Naive thymus-derived CD4-positive, alpha-beta T cell (primary cell): ENCODE results near the gene ALDH3B1. TPM values are rescaled to one million over a fixed set of nuclear protein-coding genes. Genes with fewer than 3 reads are reported as not detected.
A peak's percentile ranks its signal among the peaks of the same experiment; 100 is the strongest.

Experiments
- ATAC-seq: fragments of 150-1000 bp; cut with Tn5 transposase; 2 replicates; pipeline ENCODE4 v1.10.0; 2021; ENCODE audit warnings: mild to moderate bottlenecking, moderate library complexity
- CTCF ChIA-PET: fragments of 350-600 bp; sonication (Branson Sonifier 250); formaldehyde crosslinking; loops from one replicate; lab custom pipeline; 2021; ENCODE audit warnings: antibody characterized with exemption; lab: Charles Lee
- POLR2A ChIA-PET: fragments of 350-600 bp; sonication (Branson Sonifier 250); formaldehyde crosslinking; loops from one replicate; lab custom pipeline; 2021; ENCODE audit warnings: antibody characterized with exemption, inconsistent platforms; lab: Charles Lee
- DNase-seq, 9 donors: peaks; one replicate each; pipeline versions ENCODE4 v3.0.0 to v3.0.0-alpha.2; 2020 to 2022; ENCODE audit warnings: mixed read lengths in 1 of 9
- H3K27ac ChIP-seq: one replicate; pipeline ENCODE4 v1.7.0; 2013; ENCODE audit warnings: mild to moderate bottlenecking, low read depth, low read length, moderate library complexity
- H3K27me3 ChIP-seq, 2 donors: one replicate each; pipeline ENCODE4 v1.7.0; 2013; ENCODE audit warnings: low read length in 2 of 2, mild to moderate bottlenecking in 2 of 2, moderate library complexity in 2 of 2; ENCODE audit not compliant: control insufficient read depth in 2 of 2, insufficient read depth in 2 of 2
- H3K36me3 ChIP-seq, 3 experiments: 1 replicate in 2 of 3; 2 replicates in 1 of 3; pipeline ENCODE4 v1.7.0; 2013; ENCODE audit warnings: low read length in 3 of 3, mild to moderate bottlenecking in 3 of 3, moderate library complexity in 1 of 3; ENCODE audit not compliant: insufficient read depth in 3 of 3, control insufficient read depth in 2 of 3
- H3K4me1 ChIP-seq, 2 donors: one replicate each; pipeline ENCODE4 v1.7.0; 2013; ENCODE audit warnings: low read length in 2 of 2, mild to moderate bottlenecking in 2 of 2, moderate library complexity in 1 of 2; ENCODE audit not compliant: control insufficient read depth in 2 of 2, insufficient read depth in 2 of 2
- H3K4me3 ChIP-seq: 2 replicates; pipeline ENCODE4 v1.7.0; 2013; ENCODE audit warnings: mild to moderate bottlenecking, low read length
- H3K9me3 ChIP-seq, 3 experiments: 1 replicate in 2 of 3; 2 replicates in 1 of 3; pipeline ENCODE4 v1.7.0; 2013; ENCODE audit warnings: low read length in 3 of 3; ENCODE audit not compliant: control insufficient read depth in 2 of 3
- H3K27ac Mint-ChIP-seq, 9 donors: one replicate each; pipeline ENCODE4 v1.8.0; 2020 to 2022; ENCODE audit warnings: mixed read lengths in 9 of 9, mild to moderate bottlenecking in 8 of 9, moderate library complexity in 5 of 9, inconsistent platforms in 2 of 9
- H3K27me3 Mint-ChIP-seq, 5 donors: one replicate each; pipeline ENCODE4 v1.8.0; 2021 to 2022; ENCODE audit warnings: mixed read lengths in 5 of 5, mild to moderate bottlenecking in 1 of 5
- H3K36me3 Mint-ChIP-seq, 5 donors: one replicate each; pipeline ENCODE4 v1.8.0; 2020 to 2022; ENCODE audit warnings: mixed read lengths in 5 of 5, mild to moderate bottlenecking in 3 of 5, inconsistent platforms in 1 of 5
- H3K4me1 Mint-ChIP-seq, 7 donors: one replicate each; pipeline ENCODE4 v1.8.0; 2020 to 2022; ENCODE audit warnings: mixed read lengths in 7 of 7, mild to moderate bottlenecking in 3 of 7, inconsistent platforms in 1 of 7
- H3K4me3 Mint-ChIP-seq, 10 donors: one replicate each; pipeline ENCODE4 v1.8.0; 2020 to 2022; ENCODE audit warnings: mild to moderate bottlenecking in 10 of 10, mixed read lengths in 10 of 10, moderate library complexity in 6 of 10, inconsistent platforms in 2 of 10
- H3K9me3 Mint-ChIP-seq, 11 donors: one replicate each; pipeline ENCODE4 v1.8.0; 2020 to 2022; ENCODE audit warnings: mixed read lengths in 11 of 11, mild to moderate bottlenecking in 4 of 11, inconsistent platforms in 1 of 11, moderate library complexity in 1 of 11
- intact Hi-C, 2 donors: fragments of 100-400 bp; cut with micrococcal nuclease; formaldehyde crosslinking; loops; one replicate each; pipeline ENCODE4 v1.15.1; 2023
- polyA plus RNA-seq, 2 donors: library from polyadenylated mRNA; unstranded; fragments of 300-500 nt; fragmentation: Illumina TruSeq; gene quantifications; one replicate each; pipeline ENCODE4 v1.2.3, GENCODE V29; 2021
- total RNA-seq, 6 experiments: library from RNA in 5 of 6; stranded (reverse) in 5 of 6; gene quantifications; 1 replicate in 5 of 6; 2 replicates in 1 of 6; pipeline ENCODE4 v1.2.3 and lab custom pipeline; 2021 to 2026

The ALDH3B1 gene
- total and polyA plus RNA-seq, 7 experiments from 2014 or later: 0.05 to 29.5 (median 0.67) TPM; not detected in 2

GRCh38 chr11:68002938-68003845 is 6.9 kb upstream of the ALDH3B1 start:
- Mint-ChIP-seq H3K9me3 (peaks cover 0 to 1% (median 0%) of the 10 kb centered on the region in 11 donors), H3K4me1 (peaks cover 7 to 31% (median 24%) of the 10 kb centered on the region in 7 donors), H3K27me3 (no peaks in the 10 kb centered on the region), H3K36me3 (peaks cover 0 to 1% (median 0%) of the 10 kb centered on the region in 5 donors), H3K4me3 (peak overlapping the region; percentile 78 to 91 (median 84)), H3K27ac (peak overlapping the region; percentile 74 to 89 (median 80))
- Histone ChIP-seq H3K4me3 (peak overlapping the region; percentile 13), H3K36me3 (no peaks in the 10 kb centered on the region), H3K27me3 (no peaks in the 10 kb centered on the region), H3K27ac (peak overlapping the region; percentile 66), H3K4me1 (peaks cover 6 to 11% of the 10 kb centered on the region in 2 donors), H3K9me3 (no peaks in the 10 kb centered on the region)
- DNase-seq (peak; percentile 44 to 72 (median 64)), ATAC-seq (peak; percentile 81)
- CTCF ChIA-PET: interaction anchor here (0.7 to 1.4 kb wide), 2 partner anchors 48 to 898 kb away, joined by 4 to 7 read pairs; no protein-coding TSS in a partner anchor
- POLR2A ChIA-PET: interaction anchor here (0.7 to 1.5 kb wide), 3 partner anchors 9 to 36 kb away, joined by 3 to 5 read pairs (median 3); partner anchors contain the start of genes NDUFS8 and TCIRG1
- intact Hi-C loops: loop anchor here (1.0 to 10.0 kb wide), 4 partner anchors 27 to 272 kb away; partner anchors contain the start of genes CHKA (in 2 of the 2), C11orf24 (in 1 of the 2) and NDUFS8 (in 1 of the 2)

GRCh38 chr11:68003846-68004550 is 6.1 kb upstream of the ALDH3B1 start, which contains the start of gene UNC93B1:
Gene UNC93B1, minus strand, starts transcription at chr11:68004097. Its CDS starts 54 bp downstream, at chr11:68004043.
- H3K27ac Mint-ChIP-seq: peak within 1 kb of the TSS; percentile 74 to 92 (median 85)
- H3K4me1 Mint-ChIP-seq: peaks cover 0 to 24% (median 20%) of the 10 kb centered on the region in 7 donors
- H3K4me3 Mint-ChIP-seq: peak within 1 kb of the TSS; percentile 82 to 93 (median 86)
- H3K4me3 ChIP-seq: peak within 1 kb of the TSS; percentile 64
- H3K9me3 Mint-ChIP-seq: peaks cover 0 to 1% (median 0%) of the 10 kb centered on the region in 11 donors
- no peaks in the 10 kb centered on the region for H3K36me3 Mint-ChIP-seq
- intact Hi-C loops: loop anchor here (1.0 to 10.0 kb wide), 4 partner anchors 26 to 271 kb away; partner anchors contain the start of genes CHKA (in 2 of the 2), NDUFS8 (in 2 of the 2) and C11orf24 (in 1 of the 2)
- H3K27me3 Mint-ChIP-seq: no peaks in the 10 kb centered on the region
- POLR2A ChIA-PET: interaction anchor here (1.3 kb wide), 1 partner anchor 27 kb away, joined by 5 read pairs; the partner anchor contains the start of gene NDUFS8
- H3K27ac ChIP-seq: peak within 1 kb of the TSS; percentile 66
- H3K36me3 ChIP-seq: no peaks in the 10 kb centered on the region
- H3K4me1 ChIP-seq: peaks cover 6 to 8% of the 10 kb centered on the region in 2 donors
- ATAC-seq: peak; percentile 93
- H3K9me3 ChIP-seq: no peaks in the 10 kb centered on the region
- H3K27me3 ChIP-seq: no peaks in the 10 kb centered on the region
- peak; percentile 54 to 85 (median 69) for DNase-seq
- CTCF ChIA-PET: interaction anchor here (1.4 kb wide), 1 partner anchor 48 kb away, joined by 7 read pairs; no protein-coding TSS in a partner anchor

GRCh38 chr11:68004551-68005335 is 5.4 kb upstream of the ALDH3B1 start:
- intact Hi-C loops: loop anchor here (1.0 to 10.0 kb wide), 4 partner anchors 26 to 270 kb away; partner anchors contain the start of genes CHKA (in 2 of the 2), C11orf24 (in 1 of the 2) and NDUFS8 (in 1 of the 2)
- Mint-ChIP-seq H3K27me3 (no peaks in the 10 kb centered on the region), H3K27ac (peak overlapping the region in 8 of 9 donors; percentile 37 to 92 (median 82)), H3K9me3 (peaks cover 0 to 1% (median 0%) of the 10 kb centered on the region in 11 donors), H3K36me3 (no peaks in the 10 kb centered on the region), H3K4me1 (peaks cover 7 to 31% (median 27%) of the 10 kb centered on the region in 7 donors), H3K4me3 (peak overlapping the region; percentile 78 to 93 (median 85))
- ATAC-seq (no peak), DNase-seq (no peak)
- Histone ChIP-seq H3K36me3 (no peaks in the 10 kb centered on the region), H3K27me3 (no peaks in the 10 kb centered on the region), H3K9me3 (no peaks in the 10 kb centered on the region), H3K27ac (no peak overlapping the region), H3K4me1 (peaks cover 6 to 8% of the 10 kb centered on the region in 2 donors), H3K4me3 (peak overlapping the region; percentile 64)
- CTCF ChIA-PET: no interaction called here
- POLR2A ChIA-PET: no interaction called here

GRCh38 chr11:68006606-68007166 is 3.4 kb upstream of the ALDH3B1 start:
- H3K9me3 ChIP-seq: no peaks in the 10 kb centered on the region
- Mint-ChIP-seq H3K27ac (no peak overlapping the region), H3K4me1 (peaks cover 9 to 31% (median 28%) of the 10 kb centered on the region in 7 donors), H3K9me3 (peaks cover 0 to 1% (median 0%) of the 10 kb centered on the region in 11 donors), H3K27me3 (peaks cover 0 to 3% (median 0%) of the 10 kb centered on the region in 5 donors), H3K4me3 (peak overlapping the region in 1 of 10 donors; percentile 53), H3K36me3 (no peaks in the 10 kb centered on the region)
- H3K4me1 ChIP-seq: peaks cover 6 to 8% of the 10 kb centered on the region in 2 donors
- POLR2A ChIA-PET: no interaction called here
- no peak overlapping the region for H3K27ac ChIP-seq
- CTCF ChIA-PET: no interaction called here
- no peaks in the 10 kb centered on the region for H3K36me3 ChIP-seq
- H3K27me3 ChIP-seq: no peaks in the 10 kb centered on the region
- intact Hi-C loops: loop anchor here (10.0 kb wide), 2 partner anchors 198 to 268 kb away; partner anchors contain the start of gene C11orf24 (in 1 of the 2)
- H3K4me3 ChIP-seq: no peak overlapping the region
- DNase-seq (no peak), ATAC-seq (no peak)

- Histone ChIP-seq H3K36me3 (no peaks in the 10 kb centered on the region), H3K9me3 (no peaks in the 10 kb centered on the region), H3K27me3 (no peaks in the 10 kb centered on the region), H3K27ac (no peak overlapping the region), H3K4me3 (no peak overlapping the region), H3K4me1 (peaks cover 6 to 8% of the 10 kb centered on the region in 2 donors)
- no peaks in the 10 kb centered on the region for H3K36me3 Mint-ChIP-seq
- H3K27ac Mint-ChIP-seq: peak overlapping the region in 1 of 9 donors; percentile 20
- ATAC-seq (no peak), DNase-seq (no peak)
- CTCF ChIA-PET: no interaction called here
- intact Hi-C loops: loop anchor here (10.0 kb wide), 2 partner anchors 197 to 267 kb away; partner anchors contain the start of gene C11orf24 (in 1 of the 2)
- H3K4me3 Mint-ChIP-seq: peak overlapping the region in 1 of 10 donors; percentile 29
- H3K9me3 Mint-ChIP-seq: peaks cover 0 to 1% (median 0%) of the 10 kb centered on the region in 11 donors
- peaks cover 9 to 24% (median 21%) of the 10 kb centered on the region in 7 donors for H3K4me1 Mint-ChIP-seq
- H3K27me3 Mint-ChIP-seq: peaks cover 0 to 6% (median 0%) of the 10 kb centered on the region in 5 donors
- POLR2A ChIA-PET: no interaction called here
These were observed 2.4 kb upstream of the ALDH3B1 start for GRCh38 chr11:68007498-68008380.
